Activated T-cell treated with anti-CD3 and anti-CD28 coated beads for 24 hours (primary cell): ENCODE data around the gene DNM1.

Experiments used
- DNase-seq: peaks from one replicate; pipeline ENCODE4 v3.0.0-alpha.2; 2020; ENCODE audit warnings: low read depth

Gene DNM1

DNA sequence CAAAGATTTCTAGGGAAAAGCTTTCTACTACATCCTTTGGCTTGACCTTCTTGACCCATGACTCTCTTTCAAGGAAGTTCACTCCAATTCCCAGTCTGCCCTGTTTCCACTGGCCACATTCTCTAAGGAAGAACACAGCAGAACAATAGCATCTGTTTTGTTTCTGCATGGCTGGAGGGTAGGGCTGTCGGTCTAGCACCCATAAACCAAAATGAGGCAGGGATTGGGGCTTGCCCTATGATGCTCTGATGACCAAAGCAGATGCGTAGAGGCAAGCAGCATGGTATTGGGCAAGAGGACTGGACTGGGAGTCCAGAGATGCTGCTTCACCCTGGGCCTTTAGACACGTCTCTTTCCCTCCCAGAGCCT is 48.5 kb downstream of the DNM1 start:
- DNase-seq: no peak

DNA sequence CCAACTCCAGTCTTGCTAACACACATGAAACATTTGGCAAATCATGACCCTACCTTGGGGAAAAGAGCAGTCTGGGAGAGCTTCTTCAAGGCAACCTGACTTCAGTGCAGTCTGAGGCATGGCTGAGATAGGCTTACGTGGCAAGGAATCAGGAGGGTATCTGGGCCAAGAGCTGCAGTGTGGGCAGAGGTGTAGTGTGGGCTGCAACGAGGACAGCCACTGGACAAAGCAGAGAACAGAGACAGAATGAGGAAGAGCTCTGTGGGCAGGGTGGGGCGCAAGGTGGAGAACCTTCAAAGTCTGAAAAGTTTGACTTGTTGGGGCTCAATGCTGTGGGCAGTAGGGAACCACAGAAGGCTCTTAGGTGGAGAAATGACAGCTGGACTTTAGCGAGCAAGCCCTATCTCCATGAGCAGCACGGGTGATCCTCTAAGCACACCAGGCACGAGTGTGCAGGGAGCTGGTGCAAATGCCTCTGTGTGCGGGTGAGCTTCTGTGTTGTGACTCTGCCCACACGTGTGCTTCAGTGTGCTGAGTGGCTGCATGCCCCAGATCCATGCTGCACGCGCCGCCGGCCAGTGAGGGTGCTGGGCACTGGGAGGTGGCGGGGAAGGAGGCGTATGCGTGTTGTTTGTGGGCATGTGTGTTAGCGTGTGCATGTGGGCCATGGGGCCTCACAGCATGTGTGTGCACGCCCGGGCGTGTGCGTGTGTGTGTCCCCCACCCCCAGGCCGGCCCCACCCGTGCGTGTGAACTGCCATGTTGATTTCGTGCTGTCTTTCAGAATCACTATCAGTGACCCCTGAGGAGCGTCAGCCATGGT is 49.3 kb downstream of the DNM1 start:
- no peak for DNase-seq

DNA sequence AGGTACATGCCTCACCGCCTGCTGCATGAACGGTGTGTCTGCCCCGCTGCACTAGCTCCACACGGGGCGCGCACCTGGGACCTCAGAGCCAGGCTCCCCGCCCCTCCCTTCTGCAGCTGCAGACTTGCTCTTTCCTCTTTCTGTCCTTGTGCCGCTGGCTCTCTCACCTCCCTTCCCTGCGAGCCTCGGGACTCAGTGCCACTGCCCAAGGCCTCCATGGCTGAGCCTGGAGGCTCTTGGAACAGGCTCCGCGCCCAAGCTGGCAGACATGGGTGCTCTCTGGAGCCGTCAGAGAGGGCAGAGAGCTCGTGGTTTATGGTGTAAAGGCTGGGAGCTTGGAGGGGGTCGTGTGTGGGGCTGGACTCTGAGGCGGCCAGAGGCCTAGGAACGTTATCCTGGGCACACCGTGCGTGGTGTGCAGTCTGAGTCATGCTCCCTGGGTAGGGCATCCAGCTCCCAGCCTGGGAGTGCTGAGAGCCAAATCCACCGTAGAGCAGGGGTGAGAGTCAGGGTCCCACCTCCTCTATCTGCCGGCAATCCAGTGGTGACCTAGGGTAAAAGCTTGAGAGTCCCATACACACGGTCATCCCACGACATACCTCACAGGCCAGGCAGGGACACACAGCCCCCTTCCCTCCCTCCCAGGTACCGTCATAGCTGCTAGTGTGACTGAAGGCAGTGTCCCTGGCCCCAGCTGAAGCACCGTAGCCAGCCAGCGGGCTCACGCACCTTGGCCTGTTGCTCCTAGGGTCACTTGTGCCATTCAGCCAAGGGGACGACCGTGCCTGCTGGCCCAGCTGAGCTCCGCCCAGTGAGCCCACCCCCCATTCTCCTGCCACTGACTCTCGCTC is 50.2 kb downstream of the DNM1 start:
- DNase-seq: no peak

DNA sequence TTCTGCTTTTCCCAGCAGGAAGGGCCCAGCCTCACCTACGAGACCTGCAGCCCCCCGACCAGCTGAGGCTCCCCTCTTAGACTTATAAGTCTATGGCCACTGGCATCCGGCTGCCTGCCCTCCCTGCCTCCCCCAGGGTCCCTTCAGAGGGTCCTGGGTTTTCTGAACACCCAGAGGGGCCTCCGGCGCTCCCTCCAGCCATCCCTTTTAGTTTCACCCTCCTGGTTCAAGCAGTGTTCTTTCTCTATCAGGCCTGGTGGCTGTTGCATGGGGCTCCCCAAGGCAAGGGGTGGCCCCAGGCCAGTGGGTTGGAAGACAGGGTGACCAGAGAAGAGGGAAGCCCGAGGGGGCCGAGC is 50.8 kb downstream of the DNM1 start:
- DNase-seq: no peak

DNA sequence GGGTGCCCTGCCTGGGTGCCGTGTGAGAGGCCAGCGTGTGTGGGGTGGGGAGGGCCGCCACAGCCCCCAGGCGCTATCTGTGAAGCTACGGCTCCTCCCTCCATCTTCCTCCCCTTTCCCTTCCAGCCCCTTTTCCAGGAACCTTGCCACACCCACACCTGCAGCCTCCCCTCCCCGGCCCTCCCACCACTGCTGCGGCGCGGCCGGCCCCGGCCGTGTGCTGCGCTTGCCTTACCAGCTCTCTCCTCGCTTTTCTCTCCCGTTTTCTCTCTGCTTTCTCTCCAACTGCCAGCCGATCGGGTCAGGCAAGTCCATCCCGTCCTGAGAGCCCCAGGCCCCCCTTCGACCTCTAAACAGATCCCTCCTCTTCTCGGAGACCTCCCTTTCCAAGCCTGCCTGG is 51.2 kb downstream of the DNM1 start:
- no peak for DNase-seq

DNA sequence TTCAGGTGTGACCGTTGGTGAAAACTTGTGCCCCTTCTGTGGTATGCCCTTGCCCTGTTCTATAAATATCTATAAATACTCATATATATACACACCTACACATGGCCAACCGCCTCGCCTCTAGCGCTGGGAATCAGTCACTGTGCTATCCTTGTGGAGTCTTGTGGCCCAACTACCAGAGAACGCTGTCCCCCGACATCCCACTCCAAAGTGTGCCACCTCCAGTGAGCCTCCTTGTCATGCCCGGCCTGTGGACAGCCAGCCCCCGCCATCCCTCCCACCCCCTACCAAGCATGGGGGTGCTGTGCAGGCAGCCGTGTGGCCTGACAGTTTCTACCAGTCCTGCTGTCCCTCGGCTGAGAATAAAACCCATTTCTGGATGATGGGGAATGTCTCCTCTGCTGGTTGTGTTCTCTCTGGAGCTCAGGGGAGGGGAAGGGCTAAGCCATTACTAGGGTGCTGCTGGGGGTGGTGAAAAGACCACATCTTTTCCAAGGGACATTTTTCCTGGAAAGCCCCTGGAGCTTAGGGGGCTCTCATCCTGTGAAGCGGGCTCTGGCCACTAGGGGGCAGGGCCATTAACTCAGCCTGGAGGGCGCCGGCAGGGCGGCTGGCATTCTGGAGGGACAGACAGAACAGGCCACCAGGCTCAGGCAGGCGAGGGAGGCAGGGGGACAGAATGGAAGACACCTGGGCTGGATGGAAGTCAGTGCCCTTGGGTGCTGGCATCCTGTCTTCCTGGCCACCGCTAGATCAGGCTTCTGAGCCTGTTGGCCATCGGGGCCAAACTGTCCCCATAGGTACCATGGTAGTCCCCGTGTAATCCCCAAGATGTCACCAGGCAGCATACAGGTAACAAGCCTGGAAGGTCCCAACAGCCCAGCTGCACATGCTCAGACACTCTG is 51.9 kb downstream of the DNM1 start:
- DNase-seq: peak; percentile 32

DNA sequence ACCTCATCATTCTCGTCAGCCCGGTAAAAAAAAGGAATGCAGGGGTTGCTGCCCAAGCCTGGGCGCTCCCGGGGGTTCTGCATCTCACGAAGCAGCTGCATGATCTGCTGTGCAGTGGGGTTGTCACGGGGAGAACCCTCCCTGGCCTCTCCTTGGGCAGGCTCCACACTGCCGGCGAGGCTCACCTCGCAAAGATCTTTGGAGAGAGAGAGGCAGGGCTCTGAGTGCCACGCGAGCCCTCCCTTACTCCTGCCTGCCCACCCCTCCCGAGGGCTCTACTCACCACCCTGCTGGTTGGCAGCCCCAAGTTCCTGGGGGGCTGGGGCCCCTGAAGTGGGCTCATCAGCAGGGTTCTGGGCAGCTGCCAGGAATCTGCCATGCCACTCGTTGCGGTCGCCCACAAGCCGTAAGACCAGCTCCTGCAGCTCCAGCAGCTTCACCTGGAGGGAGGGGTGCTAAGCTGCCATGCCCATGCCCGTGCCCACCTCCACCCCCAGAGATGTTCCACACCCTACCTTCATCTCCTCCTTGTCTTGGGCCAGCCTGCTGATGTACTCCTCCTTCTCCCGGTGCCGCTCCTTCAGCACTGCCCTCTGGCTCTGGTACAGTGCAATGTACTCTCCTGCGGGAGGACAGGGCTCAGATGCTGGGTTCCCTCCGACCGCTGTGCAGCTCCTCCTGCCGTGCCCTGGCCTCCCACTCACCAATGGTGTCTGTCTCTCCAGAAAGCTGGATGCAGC is 54.1 kb downstream of the DNM1 start:
- no peak for DNase-seq

DNA sequence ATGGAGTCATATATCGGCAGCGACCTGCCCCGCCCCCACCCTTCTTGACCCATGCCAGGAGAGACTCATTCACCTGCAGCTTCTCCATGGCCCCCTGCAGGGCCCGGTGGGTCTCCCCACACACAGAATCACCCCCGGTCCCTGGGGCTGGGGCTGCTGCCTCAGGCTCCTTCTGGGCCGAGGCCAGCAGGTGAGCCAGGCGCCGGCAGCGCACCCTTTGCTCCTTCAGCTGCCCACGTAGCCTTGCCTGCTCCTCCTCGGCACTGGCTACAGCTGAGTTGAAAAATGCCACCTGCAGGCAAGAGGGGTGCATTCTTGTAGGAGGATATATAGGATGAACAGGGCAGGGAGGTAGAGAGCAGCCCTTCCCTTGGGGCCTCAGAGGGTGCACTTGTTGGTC is 54.7 kb downstream of the DNM1 start:
- DNase-seq: no peak

DNA sequence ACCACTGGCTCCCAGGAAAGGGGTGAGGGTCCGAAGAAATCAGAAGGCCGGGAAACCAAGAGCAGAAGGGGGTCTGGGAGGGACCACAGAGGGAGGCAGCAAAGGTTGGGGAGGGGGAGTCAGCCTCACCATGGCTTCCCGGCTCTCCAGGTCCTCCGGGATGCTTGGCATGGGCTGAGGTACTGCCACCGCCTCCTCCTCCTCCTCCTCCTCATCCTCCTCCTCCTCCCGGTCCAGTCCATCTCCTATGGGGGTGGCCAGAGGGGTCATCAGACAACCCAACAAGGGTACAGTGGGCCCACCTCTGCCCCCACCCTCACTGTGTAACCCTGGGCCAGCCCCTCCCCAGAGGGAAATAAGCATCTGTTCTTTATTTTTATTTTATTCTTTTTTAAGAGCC is 55.1 kb downstream of the DNM1 start:
- no peak for DNase-seq

DNA sequence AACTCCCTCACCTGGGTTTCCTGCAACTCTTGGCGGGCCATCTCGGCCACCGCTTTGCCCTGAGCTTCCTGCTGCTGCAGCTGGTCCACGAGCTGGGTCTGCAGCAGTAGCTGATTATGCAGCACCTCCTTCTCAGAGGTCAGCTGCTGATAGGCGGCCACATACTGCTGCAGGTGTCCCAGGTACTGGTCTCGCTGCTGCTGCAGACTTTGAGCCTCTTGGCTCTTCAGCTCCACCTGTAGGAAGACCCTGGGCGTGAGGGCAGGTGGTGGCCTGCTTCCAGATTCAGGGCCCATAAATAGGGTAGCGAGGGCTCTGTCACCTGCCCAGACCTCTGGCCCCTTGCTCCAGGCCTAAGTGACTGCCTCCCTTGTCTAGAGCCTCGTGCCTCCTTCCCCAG is 56.0 kb downstream of the DNM1 start:
- DNase-seq: no peak

DNA sequence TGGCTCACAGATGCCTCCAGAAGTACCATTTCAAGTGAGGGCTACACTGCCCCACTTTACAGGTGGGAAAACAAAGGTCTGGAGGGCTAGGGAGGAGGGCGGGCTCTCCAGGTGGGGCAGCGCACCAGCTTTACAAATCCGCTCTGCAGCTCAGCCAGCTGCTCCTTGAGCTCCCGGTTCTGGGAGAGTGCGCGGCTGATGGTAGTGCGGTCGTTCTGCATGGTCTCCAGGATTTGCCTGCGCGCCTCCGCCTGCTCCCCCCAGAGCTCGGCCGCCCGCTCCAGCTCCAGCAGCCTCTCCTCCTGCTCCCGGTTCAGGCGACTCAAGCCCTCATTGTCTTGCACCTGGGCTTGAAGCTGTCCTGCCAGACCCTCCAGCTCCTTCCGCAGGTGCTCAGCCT is 57.2 kb downstream of the DNM1 start:
- no peak for DNase-seq

DNA sequence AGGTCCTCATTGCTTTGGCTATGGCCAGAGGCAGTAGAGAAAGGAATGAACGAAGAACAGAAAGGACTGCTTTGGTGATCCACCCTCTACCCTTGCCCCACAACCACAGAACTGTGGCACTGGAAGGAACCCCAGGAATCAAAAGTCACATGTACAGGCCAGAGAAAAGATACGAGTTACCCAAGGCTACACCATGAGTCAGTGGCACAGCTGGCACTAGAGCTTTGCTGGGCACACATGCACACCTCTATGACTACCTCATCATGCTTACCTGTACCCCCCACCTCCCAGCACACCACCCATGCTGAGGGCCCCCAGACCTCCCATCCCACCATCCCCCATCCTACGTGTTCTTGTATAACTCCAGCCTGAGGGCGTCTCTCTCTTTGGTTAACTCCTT is 59.5 kb downstream of the DNM1 start:
- DNase-seq: no peak

DNA sequence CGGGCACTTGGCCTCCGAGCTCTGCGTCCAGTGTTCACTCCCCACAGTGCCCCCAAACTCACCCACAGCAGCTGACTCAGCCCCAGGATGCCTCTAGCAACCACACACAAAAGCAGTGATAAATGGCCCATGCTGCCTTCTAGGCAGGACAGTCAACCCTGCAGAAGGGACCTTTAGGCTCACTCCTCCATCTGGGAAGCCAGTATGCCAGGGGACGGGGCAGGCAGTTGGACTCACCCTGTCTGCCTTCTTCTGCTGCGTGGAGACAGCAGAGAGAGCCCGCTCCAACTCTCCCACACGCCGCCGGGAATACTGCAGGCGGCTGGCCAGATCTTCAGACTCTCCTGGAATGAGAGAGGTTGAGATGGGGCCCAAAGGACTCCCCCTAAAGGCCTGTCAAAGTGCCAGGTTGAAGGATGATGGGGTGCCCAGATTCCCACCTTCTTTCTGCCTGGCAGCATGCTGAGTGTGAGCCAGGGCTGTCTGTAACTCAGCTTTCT is 62.2 kb downstream of the DNM1 start:
- DNase-seq: no peak

DNA sequence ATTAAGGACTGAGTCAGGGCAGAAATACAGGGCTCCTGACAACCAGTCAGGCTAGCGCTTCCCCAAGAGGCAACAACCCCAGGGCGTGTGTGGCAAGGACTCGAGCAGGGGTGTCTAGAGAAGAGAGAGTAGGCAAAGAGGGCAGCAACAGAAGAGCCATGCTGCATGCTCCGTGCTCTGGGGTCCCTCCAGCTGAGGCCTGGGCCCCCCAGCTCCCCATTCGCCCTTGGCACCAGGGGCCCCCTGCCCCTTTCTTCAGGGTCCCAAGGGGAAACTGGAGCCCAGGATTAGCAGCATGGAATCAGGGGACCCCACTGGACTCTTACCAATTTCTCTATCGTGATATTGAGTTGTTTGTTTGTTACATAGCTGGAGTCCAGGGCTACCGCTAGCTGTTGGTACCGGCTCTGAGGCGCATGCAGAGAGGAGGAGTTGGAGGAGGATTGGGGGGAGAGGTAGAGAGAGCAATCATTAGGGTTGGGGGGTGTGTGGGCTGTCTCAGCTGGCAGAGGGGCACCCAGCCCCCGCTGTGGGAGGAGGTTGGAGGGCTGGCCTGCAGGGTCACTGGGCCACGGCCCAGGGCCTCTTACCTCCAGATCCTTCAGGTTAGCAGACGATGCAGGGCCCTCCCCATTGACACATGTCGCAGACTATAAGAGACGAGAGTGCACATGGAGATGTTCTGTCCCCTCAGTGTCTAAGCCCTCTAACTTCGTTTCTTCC is 63.9 kb downstream of the DNM1 start:
- DNase-seq: no peak

DNA sequence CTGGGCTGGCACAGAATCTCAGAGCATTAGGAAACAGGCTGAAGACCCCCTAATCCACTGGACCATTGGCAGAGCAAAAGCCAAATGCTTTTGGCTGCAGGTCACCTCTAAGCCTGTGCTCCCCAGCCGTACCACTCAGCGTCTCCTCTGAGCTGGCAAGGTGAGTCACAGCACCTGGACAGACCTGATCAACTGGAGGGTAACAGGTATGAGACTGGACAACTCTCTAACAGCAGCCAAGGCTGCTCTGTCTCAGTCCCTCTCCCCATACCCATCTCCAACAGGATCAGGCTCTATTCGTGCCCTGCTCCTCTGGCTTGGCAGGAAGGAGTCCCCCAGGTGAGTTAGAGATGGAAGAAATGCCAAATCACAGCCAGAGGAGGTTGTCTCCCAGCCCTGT is 67.9 kb downstream of the DNM1 start:
- DNase-seq: no peak

DNA sequence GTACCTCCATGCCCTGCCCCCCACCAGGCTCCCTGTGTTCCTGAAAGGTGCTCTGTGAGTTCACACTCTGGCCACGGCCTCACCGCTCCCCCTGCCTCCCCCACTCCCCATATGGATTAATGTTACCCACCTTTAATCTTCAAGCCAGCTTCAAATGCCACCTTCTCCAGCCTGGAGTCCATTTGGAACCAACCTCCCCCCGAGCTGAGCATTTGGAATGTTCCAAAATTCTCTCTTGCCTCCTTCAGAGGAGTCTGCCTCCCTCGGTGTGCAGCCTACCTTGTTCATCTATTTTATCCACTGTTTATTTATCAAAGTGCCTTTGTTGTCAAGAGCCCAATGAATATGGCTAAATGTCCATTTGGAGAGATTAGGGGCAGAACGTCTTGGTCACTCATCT is 68.3 kb downstream of the DNM1 start:
- DNase-seq: no peak

DNA sequence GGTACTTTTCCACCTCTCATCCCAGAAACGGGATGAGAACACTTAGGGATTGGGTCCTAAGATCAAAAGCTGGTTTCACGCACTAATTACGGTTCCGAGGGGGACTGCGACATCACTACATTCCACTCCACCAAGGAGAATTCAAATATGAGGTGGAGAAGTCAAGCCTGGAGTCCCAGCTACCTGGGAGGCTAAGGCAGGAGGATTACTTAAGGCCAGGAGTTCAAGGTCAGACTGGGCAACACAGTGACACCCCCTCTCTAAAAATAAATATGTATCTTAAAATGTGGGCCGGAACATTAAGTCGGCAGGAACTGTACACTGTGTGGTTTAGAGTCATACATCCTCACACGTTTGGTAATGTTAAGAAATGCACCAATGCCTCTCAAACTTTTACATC is 71.1 kb downstream of the DNM1 start:
- no peak for DNase-seq

DNA sequence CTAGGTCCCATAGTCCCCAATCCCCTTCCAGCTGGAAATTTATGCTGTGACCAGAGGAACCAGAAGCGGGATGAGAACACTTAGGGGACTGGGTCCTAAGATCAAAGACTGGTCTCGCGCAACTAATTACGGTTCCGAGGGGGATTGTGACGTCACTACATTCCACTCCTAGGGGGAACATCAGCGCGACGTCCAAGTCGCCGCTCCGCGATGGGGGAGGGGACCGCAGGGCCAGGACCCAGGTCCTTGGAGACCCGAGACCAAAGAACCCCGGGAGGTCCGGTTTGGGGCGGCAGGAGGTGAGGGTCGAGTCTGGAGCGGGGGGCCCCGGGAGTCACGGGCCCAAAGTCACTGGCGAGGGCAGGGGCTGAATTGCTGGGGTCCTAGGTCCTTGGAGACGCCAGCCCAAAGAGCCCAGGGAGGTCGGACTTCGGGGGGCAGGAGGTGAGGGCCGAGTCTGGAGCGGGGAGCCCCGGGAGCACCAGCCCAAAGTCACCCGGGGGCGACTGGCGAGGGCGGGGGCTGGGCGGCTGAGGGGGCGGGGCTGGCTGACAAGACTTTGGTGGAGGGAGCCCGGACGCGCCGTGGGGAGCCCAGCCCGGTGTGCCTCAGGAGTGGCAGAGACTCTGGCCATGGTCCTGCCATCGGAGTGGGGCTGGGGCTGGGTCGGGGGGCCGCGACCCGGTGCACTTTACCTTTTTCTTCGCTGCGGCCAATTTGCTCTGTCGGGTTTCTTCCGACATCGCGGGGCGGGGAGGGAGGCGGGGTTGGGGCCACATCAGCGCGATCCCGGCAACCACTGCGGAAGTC is 72.2 kb downstream of the DNM1 start, which contains the start of gene GOLGA2:
TSS of gene GOLGA2 (minus strand) at position 810 of the 810 bp plus-strand sequence. CDS start at position 779, 31 bp downstream.
- no peak for DNase-seq

DNA sequence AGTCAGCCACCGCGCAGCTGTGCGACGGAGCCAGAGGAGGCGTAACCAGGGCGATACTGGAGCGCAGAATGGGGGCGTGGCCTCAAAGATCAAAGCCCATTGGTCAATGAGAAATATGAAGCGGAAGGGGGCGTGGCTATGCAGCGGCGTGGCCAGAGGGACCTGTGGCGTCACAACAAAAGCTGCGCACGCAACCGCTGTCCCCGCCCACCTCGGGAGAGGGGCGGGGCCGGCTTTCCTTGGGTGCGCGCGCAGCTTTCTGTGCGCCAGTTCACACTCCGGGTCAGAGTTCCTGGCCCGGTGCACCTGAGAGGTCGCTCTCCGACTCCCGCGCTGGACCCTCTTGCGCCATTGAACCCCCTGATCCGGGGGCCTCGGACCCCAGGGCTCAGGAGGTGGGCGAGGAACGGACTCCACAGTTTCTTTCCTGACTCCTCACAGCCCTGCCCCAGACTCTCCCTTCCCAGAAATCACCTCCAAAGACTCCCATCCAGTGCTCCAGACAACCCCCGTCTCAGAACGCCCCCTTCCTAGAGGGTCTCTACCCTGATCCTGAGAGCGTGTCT is 72.9 kb downstream of the DNM1 start, which contains the start of gene SWI5:
TSS of gene SWI5 (plus strand) at position 269 of the 566 bp plus-strand sequence.
- DNase-seq: peak; percentile 100
